Neuronal stem cell (in vitro differentiated cells): ENCODE results near the gene PLEKHN1. TPM values are rescaled to one million over a fixed set of nuclear protein-coding genes. Genes with fewer than 3 reads are reported as not detected.

Experiments
- DNase-seq: peaks from one replicate; pipeline ENCODE4 v3.0.0-alpha.2; 2013; ENCODE audit warnings: low spot score
- H2AFZ ChIP-seq: one replicate; pipeline ENCODE4 v1.6.1; 2013; ENCODE audit warnings: mild to moderate bottlenecking, low read length, inconsistent platforms
- H2AK5ac ChIP-seq: 2 replicates; pipeline ENCODE4 v1.6.1; 2013; ENCODE audit warnings: low read depth, mild to moderate bottlenecking, inconsistent platforms, low read length, moderate library complexity, mixed read lengths
- H2BK120ac ChIP-seq: 2 replicates; pipeline ENCODE4 v1.6.1; 2013; ENCODE audit warnings: low read depth, mild to moderate bottlenecking, inconsistent platforms, low read length, moderate library complexity, mixed read lengths
- H2BK12ac ChIP-seq: one replicate; pipeline ENCODE4 v1.6.1; 2013; ENCODE audit warnings: low read length, inconsistent platforms
- H2BK15ac ChIP-seq: 2 replicates; pipeline ENCODE4 v1.6.1; 2013; ENCODE audit warnings: mild to moderate bottlenecking, low read length, inconsistent platforms, mixed read lengths
- H2BK5ac ChIP-seq: one replicate; pipeline ENCODE4 v1.6.1; 2013; ENCODE audit warnings: inconsistent platforms, mild to moderate bottlenecking, low read length, moderate library complexity
- H3K14ac ChIP-seq: one replicate; pipeline ENCODE4 v1.6.1; 2013; ENCODE audit warnings: low read length, inconsistent platforms
- H3K18ac ChIP-seq: 2 replicates; pipeline ENCODE4 v1.6.1; 2013; ENCODE audit warnings: low read length, inconsistent platforms
- H3K23ac ChIP-seq: 2 replicates; pipeline ENCODE4 v1.6.1; 2013; ENCODE audit warnings: low read depth, mild to moderate bottlenecking, mixed read lengths, low read length, inconsistent platforms; ENCODE audit not compliant: poor library complexity
- H3K27ac ChIP-seq: replicated peaks from 3 replicates; pipeline ENCODE4 v1.5.1; 2013; ENCODE audit warnings: low read length, inconsistent platforms
- H3K27me3 ChIP-seq, 3 experiments: 2 replicates each; pipeline ENCODE4 v1.6.1; 2013; ENCODE audit warnings: low read length in 3 of 3, mild to moderate bottlenecking in 2 of 3, inconsistent platforms in 1 of 3, low read depth in 1 of 3, mixed read lengths in 1 of 3, moderate library complexity in 1 of 3; ENCODE audit not compliant: control insufficient read depth in 3 of 3, insufficient read depth in 3 of 3
- H3K36me3 ChIP-seq, 2 donors: replicated peaks in 1 of 2; 2 replicates each; pipeline ENCODE4 v1.6.1; 2013; ENCODE audit warnings: low read length in 2 of 2; ENCODE audit not compliant: control insufficient read depth in 2 of 2, insufficient read depth in 2 of 2
- H3K4ac ChIP-seq: 2 replicates; pipeline ENCODE4 v1.6.1; 2013; ENCODE audit warnings: inconsistent platforms, mild to moderate bottlenecking, low read length, moderate library complexity
- H3K4me1 ChIP-seq, 2 donors: 1 replicate in 1 of 2; 2 replicates in 1 of 2; pipeline ENCODE4 v1.6.1; 2013; ENCODE audit warnings: low read length in 2 of 2, low read depth in 1 of 2; ENCODE audit not compliant: control insufficient read depth in 2 of 2, insufficient read depth in 1 of 2
- H3K4me2 ChIP-seq: one replicate; pipeline ENCODE4 v1.6.1; 2013; ENCODE audit warnings: mild to moderate bottlenecking, low read length, inconsistent platforms; ENCODE audit not compliant: insufficient read depth, poor library complexity, severe bottlenecking
- H3K4me3 ChIP-seq, 2 donors: 2 replicates each; pipeline ENCODE4 v1.5.1; 2013; ENCODE audit warnings: low read length in 2 of 2, mild to moderate bottlenecking in 2 of 2, inconsistent platforms in 1 of 2, moderate library complexity in 1 of 2
- H3K79me1 ChIP-seq: one replicate; pipeline ENCODE4 v1.6.1; 2013; ENCODE audit warnings: low read depth, mild to moderate bottlenecking, inconsistent platforms, low read length, moderate library complexity
- H3K9ac ChIP-seq: one replicate; pipeline ENCODE4 v1.6.1; 2013; ENCODE audit warnings: mild to moderate bottlenecking, low read depth, low read length, inconsistent platforms; ENCODE audit not compliant: poor library complexity
- H3K9me3 ChIP-seq, 2 donors: replicated peaks in 1 of 2; 2 replicates each; pipeline versions ENCODE3 to v1.6.1; 2013; ENCODE audit warnings: low read length in 2 of 2, mild to moderate bottlenecking in 2 of 2, inconsistent platforms in 1 of 2, low read depth in 1 of 2, mixed read lengths in 1 of 2, moderate library complexity in 1 of 2; ENCODE audit not compliant: control insufficient read depth in 2 of 2, insufficient read depth in 1 of 2
- H4K8ac ChIP-seq: one replicate; pipeline ENCODE4 v1.6.1; 2013; ENCODE audit warnings: low read depth, mild to moderate bottlenecking, inconsistent platforms, low read length, moderate library complexity
- H4K91ac ChIP-seq: one replicate; pipeline ENCODE4 v1.6.1; 2013; ENCODE audit warnings: low read length, low read depth, mild to moderate bottlenecking, inconsistent platforms; ENCODE audit not compliant: poor library complexity
- WGBS, 2 donors: extraction: QIAGEN DNeasy Blood & Tissue Kit; methylation state at CpG; one replicate each; pipeline ENCODE4 v1.1.7; 2013; ENCODE audit warnings: missing lambda C conversion rate in 2 of 2, mixed read lengths in 1 of 2; ENCODE audit not compliant: insufficient read length in 2 of 2, insufficient replicate concordance in 1 of 2; ENCODE audit errors: extremely low coverage in 2 of 2; 5-methylcytosine and 5-hydroxymethylcytosine counted together
- small RNA-seq: library from polyadenylated mRNA; stranded (forward); fragments of <200 nt; extraction: miRNeasy Mini kit (QIAGEN cat#:217004); gene quantifications from one replicate; pipeline ENCODE3, GENCODE V24; 2013; ENCODE audit not compliant: insufficient read depth

PLEKHN1 gene

DNA sequence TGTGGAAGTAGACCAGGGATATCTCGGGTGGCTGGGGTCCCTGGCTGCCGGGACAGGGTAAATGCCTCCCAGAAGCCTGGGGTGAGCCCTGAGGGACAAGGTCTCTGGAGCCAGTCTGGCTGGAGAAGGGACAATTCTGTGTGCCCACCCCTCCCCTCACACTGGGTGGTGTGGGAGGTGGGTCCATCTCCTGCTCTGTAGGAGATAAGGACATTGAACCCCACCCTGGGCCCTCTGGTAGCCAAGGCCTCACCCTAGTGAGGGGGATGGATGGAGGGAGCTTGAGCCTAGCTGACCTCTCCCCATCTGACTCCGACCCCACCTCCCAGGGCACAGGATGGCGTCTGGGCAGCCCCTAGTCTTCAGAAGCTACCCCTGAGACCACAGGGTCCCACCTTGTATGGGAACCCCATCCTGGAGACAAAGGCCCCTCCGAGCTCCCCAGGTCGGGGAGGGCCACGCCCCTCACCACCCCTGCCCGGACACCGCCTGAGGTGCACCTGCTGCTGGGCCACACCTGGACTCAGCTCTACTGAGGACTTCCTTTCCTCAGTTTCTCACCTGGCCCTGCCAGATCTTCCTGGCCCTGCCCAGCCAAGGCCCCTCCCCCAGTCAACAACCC lies 58.0 kb downstream of the PLEKHN1 start:
- no peak overlapping the region for H4K91ac ChIP-seq
- peak overlapping the region; percentile 44 for H3K9ac ChIP-seq
- H2AK5ac ChIP-seq = peak overlapping the region; percentile 97
- H3K4ac ChIP-seq = no peak overlapping the region
- peaks cover 12 to 45% of the 10 kb centered on the region in 2 donors for H3K36me3 ChIP-seq
- H3K9me3 ChIP-seq = no peaks in the 10 kb centered on the region
- H2BK5ac ChIP-seq = peak overlapping the region; percentile 82
- peak overlapping the region; percentile 91 for H3K18ac ChIP-seq
- H2BK12ac ChIP-seq = peak overlapping the region; percentile 94
- peaks cover 12 to 35% of the 10 kb centered on the region in 2 donors for H3K4me1 ChIP-seq
- H3K4me3 ChIP-seq = peak overlapping the region in 1 of 2 donors; percentile 18
- no peak for DNase-seq
- no peak overlapping the region for H3K23ac ChIP-seq
- H3K79me1 ChIP-seq = peaks cover 45% of the 10 kb centered on the region
- no peak overlapping the region for H3K27ac ChIP-seq
- peak overlapping the region; percentile 96 for H2BK15ac ChIP-seq
- no peak overlapping the region for H2AFZ ChIP-seq
- peak overlapping the region; percentile 3 for H4K8ac ChIP-seq
- no peak overlapping the region for H2BK120ac ChIP-seq
- H3K14ac ChIP-seq = peak overlapping the region; percentile 71
- WGBS, 2 donors = no CpG with 5 or more reads among the region's 9 CpGs
- no peaks in the 10 kb centered on the region for H3K27me3 ChIP-seq
- peak overlapping the region; percentile 18 for H3K4me2 ChIP-seq

DNA sequence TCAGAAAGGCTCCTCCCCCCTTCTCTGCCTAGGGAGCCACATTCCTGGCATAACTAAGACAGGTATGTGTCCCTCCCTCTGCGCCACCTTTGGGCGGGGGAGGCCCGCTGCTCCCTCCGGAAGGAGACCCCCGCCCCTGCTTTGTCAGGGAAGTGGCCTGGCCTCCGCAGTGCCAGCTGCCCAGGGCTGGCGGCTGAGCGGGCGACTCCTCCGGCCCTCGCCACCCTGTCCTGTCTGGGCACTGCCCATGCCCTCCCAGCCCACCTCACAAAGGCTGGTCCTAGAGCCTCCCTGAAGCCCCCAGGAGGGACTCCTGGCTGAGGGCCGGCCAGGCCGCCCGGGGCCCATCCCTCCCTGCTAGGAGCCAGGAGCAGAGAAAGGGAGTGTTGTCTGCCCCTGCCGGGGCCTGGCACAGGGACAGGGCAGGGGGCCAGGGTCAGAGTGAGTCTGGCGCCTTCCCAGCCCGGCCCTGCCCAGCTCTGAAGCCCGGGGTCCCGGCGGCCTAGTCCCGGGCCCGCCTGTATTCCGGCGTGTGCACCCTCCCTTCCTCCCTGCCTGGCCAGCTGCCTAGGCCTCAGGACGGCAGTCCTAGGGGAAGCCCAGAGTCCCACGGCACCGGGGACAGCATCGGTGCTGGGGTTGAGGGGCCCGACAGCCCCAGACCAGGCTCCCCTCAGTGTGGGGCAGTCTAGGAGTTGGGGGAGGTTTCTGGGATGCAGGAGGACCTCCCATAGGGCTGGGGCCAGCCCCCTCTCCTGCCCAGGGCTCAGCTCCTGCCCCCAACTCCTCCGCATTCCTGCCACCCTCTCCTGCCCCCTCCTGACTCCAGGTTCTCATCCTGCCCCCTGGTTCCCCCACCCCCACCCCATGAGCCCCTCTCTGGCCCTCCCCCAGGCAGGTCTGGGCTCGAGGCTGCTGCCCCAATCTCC lies 58.8 kb downstream of the PLEKHN1 start:
- peak overlapping the region; percentile 96 for H2BK15ac ChIP-seq
- H3K9me3 ChIP-seq = no peaks in the 10 kb centered on the region
- no peak overlapping the region for H3K4me3 ChIP-seq
- peak overlapping the region; percentile 75 for H3K23ac ChIP-seq
- peak overlapping the region; percentile 27 for H3K27ac ChIP-seq
- H3K4me1 ChIP-seq = peaks cover 12 to 37% of the 10 kb centered on the region in 2 donors
- peak overlapping the region; percentile 53 for H4K91ac ChIP-seq
- H3K14ac ChIP-seq = peak overlapping the region; percentile 71
- peaks cover 12 to 45% of the 10 kb centered on the region in 2 donors for H3K36me3 ChIP-seq
- no peak overlapping the region for H3K4ac ChIP-seq
- no peak for DNase-seq
- H2AK5ac ChIP-seq = peak overlapping the region; percentile 99
- no CpG with 5 or more reads among the region's 31 CpGs for WGBS, 2 donors
- peak overlapping the region; percentile 93 for H3K18ac ChIP-seq
- peak overlapping the region; percentile 82 for H2BK5ac ChIP-seq
- no peak overlapping the region for H2BK120ac ChIP-seq
- peaks cover 48% of the 10 kb centered on the region for H3K79me1 ChIP-seq
- H3K9ac ChIP-seq = peak overlapping the region; percentile 44
- peak overlapping the region; percentile 11 for H3K4me2 ChIP-seq
- no peak overlapping the region for H2AFZ ChIP-seq
- H3K27me3 ChIP-seq = no peaks in the 10 kb centered on the region
- H4K8ac ChIP-seq = peak overlapping the region; percentile 3
- H2BK12ac ChIP-seq = peak overlapping the region; percentile 97

Small RNA genes lying within 50 kb of the gene (small RNA-seq; reads per million reads assigned to genes)
- gene AL645608.3 = not detected
